ENCODE data around the gene CTBP2.

The CTBP2 gene

GRCh38 chr10:125061557-125062226 lies 98.7 kb downstream of the CTBP2 start:
- no peak for TF ChIP-seq FOXM1 (IDR thresholded peaks at IDR 0.05; ENCODE audit: borderline replicate concordance, low read depth)
- TF ChIP-seq TEAD4 (IDR thresholded peaks at IDR 0.05), result peak; percentile 39; the same call in 1 of the 2 replicates
- 0 out of 2 replicates have a peak, but pooled peaks have one; percentile 3 for TF ChIP-seq EGR1 (IDR thresholded peaks at IDR 0.05)

DNA sequence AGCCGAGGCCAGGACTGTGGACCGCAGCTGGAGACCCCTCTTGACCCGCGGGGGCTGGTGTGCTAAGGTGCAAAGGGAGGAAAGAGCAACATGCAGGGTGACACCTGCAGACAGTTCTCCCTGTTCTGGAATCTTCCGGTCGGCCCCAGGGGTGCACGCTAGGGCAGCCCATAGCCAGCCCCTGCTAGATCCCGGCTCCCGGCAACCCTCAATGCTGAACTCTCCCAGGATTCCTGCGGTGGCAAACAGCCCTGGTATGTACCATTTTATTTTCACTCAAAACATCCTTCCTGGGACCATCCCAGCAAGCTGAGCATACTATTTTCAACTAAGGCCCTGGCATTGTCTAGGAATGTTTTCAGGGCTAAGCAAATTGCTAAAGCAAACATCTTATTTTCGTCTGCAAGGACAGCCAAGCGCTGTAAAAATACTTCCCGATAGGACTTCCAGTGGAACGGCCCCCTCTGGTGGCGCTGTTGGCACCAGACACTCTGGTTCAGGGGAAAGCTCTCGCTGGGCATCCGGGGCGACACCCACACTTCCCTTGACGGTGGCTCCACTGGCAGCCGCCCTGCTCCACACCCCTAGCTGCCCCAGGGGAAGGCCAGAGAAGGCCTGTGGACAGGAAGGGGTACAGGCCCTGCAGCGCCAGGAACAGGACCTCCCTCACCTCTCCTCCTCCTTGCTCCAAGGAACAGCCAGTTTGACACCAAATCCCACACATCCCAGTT lies 99.4 kb downstream of the CTBP2 start:
- TF ChIP-seq NFIC (IDR thresholded peaks at IDR 0.05), result peak; percentile 42; the same call in 1 of the 2 replicates
- TF ChIP-seq EGR1 (IDR thresholded peaks at IDR 0.05), result 0 out of 2 replicates have a peak, but pooled peaks have one; percentile 10
- TF ChIP-seq, protein P1, sequence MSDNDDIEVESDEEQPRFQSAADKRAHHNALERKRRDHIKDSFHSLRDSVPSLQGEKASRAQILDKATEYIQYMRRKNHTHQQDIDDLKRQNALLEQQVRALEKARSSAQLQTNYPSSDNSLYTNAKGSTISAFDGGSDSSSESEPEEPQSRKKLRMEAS (IDR thresholded peaks at IDR 0.05), result peak; percentile 23; the same call in 1 of the 2 replicates
- TF ChIP-seq RAD21 (IDR thresholded peaks at IDR 0.05; ENCODE audit: low read depth), result peak; percentile 80
- TF ChIP-seq, protein P2, sequence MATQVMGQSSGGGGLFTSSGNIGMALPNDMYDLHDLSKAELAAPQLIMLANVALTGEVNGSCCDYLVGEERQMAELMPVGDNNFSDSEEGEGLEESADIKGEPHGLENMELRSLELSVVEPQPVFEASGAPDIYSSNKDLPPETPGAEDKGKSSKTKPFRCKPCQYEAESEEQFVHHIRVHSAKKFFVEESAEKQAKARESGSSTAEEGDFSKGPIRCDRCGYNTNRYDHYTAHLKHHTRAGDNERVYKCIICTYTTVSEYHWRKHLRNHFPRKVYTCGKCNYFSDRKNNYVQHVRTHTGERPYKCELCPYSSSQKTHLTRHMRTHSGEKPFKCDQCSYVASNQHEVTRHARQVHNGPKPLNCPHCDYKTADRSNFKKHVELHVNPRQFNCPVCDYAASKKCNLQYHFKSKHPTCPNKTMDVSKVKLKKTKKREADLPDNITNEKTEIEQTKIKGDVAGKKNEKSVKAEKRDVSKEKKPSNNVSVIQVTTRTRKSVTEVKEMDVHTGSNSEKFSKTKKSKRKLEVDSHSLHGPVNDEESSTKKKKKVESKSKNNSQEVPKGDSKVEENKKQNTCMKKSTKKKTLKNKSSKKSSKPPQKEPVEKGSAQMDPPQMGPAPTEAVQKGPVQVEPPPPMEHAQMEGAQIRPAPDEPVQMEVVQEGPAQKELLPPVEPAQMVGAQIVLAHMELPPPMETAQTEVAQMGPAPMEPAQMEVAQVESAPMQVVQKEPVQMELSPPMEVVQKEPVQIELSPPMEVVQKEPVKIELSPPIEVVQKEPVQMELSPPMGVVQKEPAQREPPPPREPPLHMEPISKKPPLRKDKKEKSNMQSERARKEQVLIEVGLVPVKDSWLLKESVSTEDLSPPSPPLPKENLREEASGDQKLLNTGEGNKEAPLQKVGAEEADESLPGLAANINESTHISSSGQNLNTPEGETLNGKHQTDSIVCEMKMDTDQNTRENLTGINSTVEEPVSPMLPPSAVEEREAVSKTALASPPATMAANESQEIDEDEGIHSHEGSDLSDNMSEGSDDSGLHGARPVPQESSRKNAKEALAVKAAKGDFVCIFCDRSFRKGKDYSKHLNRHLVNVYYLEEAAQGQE (IDR thresholded peaks at IDR 0.05; ENCODE audit: low read depth), result no peak
- TF ChIP-seq TCF12 (IDR thresholded peaks at IDR 0.05; ENCODE audit: low read depth), result peak; percentile 71; the same call in 1 of the 2 replicates
- TF ChIP-seq, protein P3, sequence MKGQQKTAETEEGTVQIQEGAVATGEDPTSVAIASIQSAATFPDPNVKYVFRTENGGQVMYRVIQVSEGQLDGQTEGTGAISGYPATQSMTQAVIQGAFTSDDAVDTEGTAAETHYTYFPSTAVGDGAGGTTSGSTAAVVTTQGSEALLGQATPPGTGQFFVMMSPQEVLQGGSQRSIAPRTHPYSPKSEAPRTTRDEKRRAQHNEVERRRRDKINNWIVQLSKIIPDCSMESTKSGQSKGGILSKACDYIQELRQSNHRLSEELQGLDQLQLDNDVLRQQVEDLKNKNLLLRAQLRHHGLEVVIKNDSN (IDR thresholded peaks at IDR 0.05), result no peak

DNA sequence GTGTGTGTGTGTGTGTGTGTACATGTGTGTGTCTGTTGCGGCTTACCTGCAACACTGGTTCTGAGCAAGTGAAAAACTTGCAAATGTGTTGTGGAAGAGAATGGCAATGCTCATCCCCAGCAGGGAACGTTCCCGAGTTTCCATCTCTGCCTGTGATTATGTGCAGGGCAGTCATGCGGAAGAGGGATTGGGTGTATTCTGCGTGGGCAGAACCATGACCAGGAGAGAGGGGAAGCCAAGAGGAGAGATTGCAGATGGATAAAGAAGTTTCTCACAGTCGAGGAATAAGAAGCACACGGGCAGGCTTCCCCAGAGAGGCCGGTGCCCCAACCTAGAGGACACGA lies 99.9 kb downstream of the CTBP2 start:
- TF ChIP-seq EGR1 (IDR thresholded peaks at IDR 0.05) (peak; percentile 93), TCF12 (IDR thresholded peaks at IDR 0.05; ENCODE audit: low read depth) (peak; percentile 93), EP300 (IDR thresholded peaks at IDR 0.05; ENCODE audit: borderline replicate concordance) (peak; percentile 93), RAD21 (IDR thresholded peaks at IDR 0.05; ENCODE audit: low read depth) (peak; percentile 28), YY1 (IDR thresholded peaks at IDR 0.05; ENCODE audit: low read depth) (no peak), TAF1 (IDR thresholded peaks at IDR 0.05; ENCODE audit: low read depth) (no peak), CREB1 (IDR thresholded peaks at IDR 0.05; ENCODE audit: low read depth) (no peak), TEAD4 (IDR thresholded peaks at IDR 0.05) (peak; percentile 87), NFIC (IDR thresholded peaks at IDR 0.05) (peak; percentile 77), CEBPB (IDR thresholded peaks at IDR 0.05) (peak; percentile 32; the same call in 1 of the 2 replicates)
- TF ChIP-seq, protein P2 (IDR thresholded peaks at IDR 0.05; ENCODE audit: low read depth), result no peak
- TF ChIP-seq, protein P1 (IDR thresholded peaks at IDR 0.05), result peak; percentile 76

DNA sequence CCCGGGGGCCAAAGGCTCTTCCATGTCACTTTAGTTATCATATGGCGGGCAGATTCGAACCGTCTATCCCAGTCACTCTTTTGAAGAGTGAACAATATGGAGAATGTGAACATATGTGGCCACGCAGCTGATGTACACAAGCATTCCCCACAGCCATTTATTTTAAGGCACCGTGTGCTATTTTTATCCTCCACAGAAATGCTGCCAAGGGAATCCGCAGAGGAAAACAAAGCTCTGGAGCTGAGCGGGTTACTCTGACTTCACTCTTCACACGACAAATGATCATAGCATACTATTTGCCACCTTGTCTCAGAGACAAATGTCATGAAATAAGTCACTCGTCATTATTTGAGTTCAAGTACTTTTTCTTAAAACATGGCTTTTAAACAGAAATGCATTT lies 100.3 kb downstream of the CTBP2 start:
- TF ChIP-seq, protein P3 (IDR thresholded peaks at IDR 0.05), result no peak
- TF ChIP-seq ZBTB7A (IDR thresholded peaks at IDR 0.05; ENCODE audit: low read depth) (no peak), TAF1 (IDR thresholded peaks at IDR 0.05; ENCODE audit: low read depth) (no peak), CEBPB (IDR thresholded peaks at IDR 0.05) (no peak), RAD21 (IDR thresholded peaks at IDR 0.05; ENCODE audit: low read depth) (no peak), CREB1 (IDR thresholded peaks at IDR 0.05; ENCODE audit: low read depth) (no peak), TEAD4 (IDR thresholded peaks at IDR 0.05) (no peak), FOXM1 (IDR thresholded peaks at IDR 0.05; ENCODE audit: borderline replicate concordance, low read depth) (no peak), EP300 (IDR thresholded peaks at IDR 0.05; ENCODE audit: borderline replicate concordance) (no peak), EGR1 (IDR thresholded peaks at IDR 0.05) (no peak), YY1 (IDR thresholded peaks at IDR 0.05; ENCODE audit: low read depth) (no peak), NFIC (IDR thresholded peaks at IDR 0.05) (no peak), TCF12 (IDR thresholded peaks at IDR 0.05; ENCODE audit: low read depth) (no peak)
- TF ChIP-seq, protein P2 (IDR thresholded peaks at IDR 0.05; ENCODE audit: low read depth), result no peak
- TF ChIP-seq, protein P1 (IDR thresholded peaks at IDR 0.05), result no peak

Data from Ishikawa (cell line).